Endothelial cell of umbilical vein (primary cell): ENCODE results near the gene LRRN4. TPM values are rescaled to one million over a fixed set of nuclear protein-coding genes. Genes with fewer than 3 reads are reported as not detected.

ENCODE experiments used
- BruUV-seq: library from RNA; stranded (reverse); fragments of 400-500 nt; replicated peaks from 2 replicates; lab custom pipeline; 2021; lab: Mats Ljungman, UMichigan
- CTCF ChIA-PET: fragments of 300-600, 350-600 bp; sonication (Branson Sonifier 250); formaldehyde crosslinking; loops from one replicate; lab custom pipeline; 2021; ENCODE audit warnings: antibody characterized with exemption, inconsistent platforms; lab: Charles Lee
- POLR2A ChIA-PET: fragments of 300-600, 350-600 bp; sonication (Branson Sonifier 250); formaldehyde crosslinking; loops from one replicate; lab custom pipeline; 2021; ENCODE audit warnings: antibody characterized with exemption, inconsistent platforms; lab: Charles Lee
- DNase-seq: peaks from one replicate; pipeline ENCODE4 v3.0.0-alpha.2; 2011; ENCODE audit warnings: low read depth, low spot score
- FAIRE-seq: peaks from 2 replicates; lab custom pipeline; 2011; peaks lifted over from hg19 to GRCh38; lab: Jason Lieb, UNC
- H2AFZ ChIP-seq: 2 replicates; pipeline ENCODE4 v1.6.0; 2012; ENCODE audit warnings: low read depth, low read length, control low read depth, inconsistent platforms
- H3K27ac ChIP-seq: 2 replicates; pipeline ENCODE4 v1.5.1; 2011; ENCODE audit warnings: low read depth, mild to moderate bottlenecking, control low read depth, low read length, moderate library complexity; ENCODE audit not compliant: insufficient read depth
- H3K27me3 ChIP-seq, 2 experiments: 2 replicates each; pipeline versions ENCODE4 v1.6.0 to v1.6.1; 2011; ENCODE audit warnings: low read length in 2 of 2, mixed read lengths in 1 of 2; ENCODE audit not compliant: control insufficient read depth in 2 of 2, insufficient read depth in 2 of 2
- H3K36me3 ChIP-seq, 2 experiments: 2 replicates in 1 of 2; 3 replicates in 1 of 2; pipeline ENCODE4 v1.5.1; 2011; ENCODE audit warnings: low read length in 2 of 2, mild to moderate bottlenecking in 1 of 2, moderate library complexity in 1 of 2; ENCODE audit not compliant: control insufficient read depth in 2 of 2, insufficient read depth in 2 of 2; ENCODE audit errors: extremely low read depth in 1 of 2
- H3K4me1 ChIP-seq: 3 replicates; pipeline ENCODE4 v1.5.1; 2011; ENCODE audit warnings: mild to moderate bottlenecking, low read length; ENCODE audit not compliant: control insufficient read depth, insufficient read depth; ENCODE audit errors: extremely low read depth
- H3K4me2 ChIP-seq: 2 replicates; pipeline ENCODE4 v1.6.1; 2011; ENCODE audit warnings: low read length, control low read depth, mixed read lengths; ENCODE audit not compliant: insufficient read depth
- H3K4me3 ChIP-seq, 3 experiments: fragments of 200-600 bp in 1 of 3; sonication (generic), shearing (Covaris generic) in 1 of 3; replicated peaks in 1 of 3; 2 replicates each; pipeline ENCODE4 v1.5.1; 2011 to 2016; ENCODE audit warnings: control low read depth in 3 of 3, low read length in 3 of 3, mild to moderate bottlenecking in 2 of 3, inconsistent platforms in 1 of 3, low read depth in 1 of 3, moderate library complexity in 1 of 3; ENCODE audit not compliant: insufficient read depth in 1 of 3
- H3K79me2 ChIP-seq: 2 replicates; pipeline ENCODE4 v1.6.0; 2012; ENCODE audit warnings: low read length, inconsistent platforms; ENCODE audit not compliant: control insufficient read depth, insufficient read depth
- H3K9ac ChIP-seq: replicated peaks from 2 replicates; pipeline ENCODE3; 2011; ENCODE audit warnings: low read length, control low read depth; ENCODE audit not compliant: insufficient read depth; ENCODE audit errors: extremely low read depth
- H3K9me1 ChIP-seq: replicated peaks from 3 replicates; pipeline ENCODE4 v1.6.0; 2011; ENCODE audit warnings: mild to moderate bottlenecking, low read length; ENCODE audit not compliant: control insufficient read depth, insufficient read depth; ENCODE audit errors: extremely low read depth
- H3K9me3 ChIP-seq: replicated peaks from 2 replicates; pipeline ENCODE4 v1.5.1; 2012; ENCODE audit warnings: low read length, inconsistent platforms; ENCODE audit not compliant: control insufficient read depth, insufficient read depth
- H4K20me1 ChIP-seq: replicated peaks from 2 replicates; pipeline ENCODE3; 2011; ENCODE audit warnings: mild to moderate bottlenecking, low read length; ENCODE audit not compliant: control insufficient read depth, insufficient read depth; ENCODE audit errors: extremely low read depth
- EZH2 ChIP-seq: IDR thresholded peaks from 2 replicates; pipeline ENCODE4 v1.6.1; 2012; ENCODE audit warnings: borderline replicate concordance, low read depth, mild to moderate bottlenecking, moderate library complexity, low read length, inconsistent platforms; ENCODE audit not compliant: severe bottlenecking
- FOS ChIP-seq: IDR thresholded peaks from 2 replicates; pipeline ENCODE4 v1.6.1; 2011; ENCODE audit warnings: mild to moderate bottlenecking, low read length, moderate library complexity, borderline replicate concordance; ENCODE audit not compliant: insufficient read depth
- GATA2 ChIP-seq: IDR thresholded peaks from 2 replicates; pipeline ENCODE4 v1.7.0; 2011; ENCODE audit warnings: low read depth, mild to moderate bottlenecking, moderate library complexity, mixed read lengths, low read length; ENCODE audit not compliant: insufficient read length, insufficient read depth
- JUN ChIP-seq: IDR thresholded peaks from 2 replicates; pipeline ENCODE4 v1.6.1; 2011; ENCODE audit warnings: borderline replicate concordance, low read depth; ENCODE audit not compliant: insufficient read length, insufficient read depth
- MYC ChIP-seq: IDR thresholded peaks from one replicate; pipeline ENCODE4 v1.6.1; 2011; ENCODE audit warnings: mild to moderate bottlenecking, low read depth, low read length
- POLR2A ChIP-seq: IDR thresholded peaks from 2 replicates; pipeline ENCODE4 v1.6.1; 2012; ENCODE audit warnings: low read depth, mild to moderate bottlenecking, control low read depth, low read length
- POLR2AphosphoS5 ChIP-seq: IDR thresholded peaks from 2 replicates; pipeline ENCODE4 v1.6.1; 2012; ENCODE audit warnings: low read depth, mild to moderate bottlenecking, control low read depth, low read length, moderate library complexity; ENCODE audit not compliant: insufficient read depth
- dilution Hi-C: fragments of 300-500 bp; cut with MboI; formaldehyde crosslinking; loops from one replicate; pipeline ENCODE4 v1.15.0; 2019; ENCODE audit warnings: low sequenced_read_pairs; ENCODE audit not compliant: extremely low pct_ligation_motif_present
- intact Hi-C: fragments of 100-400 bp; cut with micrococcal nuclease; formaldehyde crosslinking; loops from one replicate; pipeline ENCODE4 v1.10.0; 2022
- polyA plus RNA-seq, 4 experiments: library from polyadenylated mRNA; depleted of rRNA in 3 of 4; stranded (reverse) in 3 of 4; unstranded in 1 of 4; fragments of >200 nt; gene quantifications; 2 replicates each; pipeline versions ENCODE4 v1.2.1 to v1.2.3, GENCODE V29; 2011 to 2012; ENCODE audit warnings: missing spikeins in 1 of 4
- total RNA-seq: library from RNA; stranded (reverse); gene quantifications from 2 replicates; pipeline ENCODE4 v1.2.3, GENCODE V29; 2021
- TF ChIP-seq, protein P1 (sequence below): IDR thresholded peaks from 2 replicates; pipeline ENCODE4 v1.6.1; 2011; ENCODE audit not compliant: insufficient read depth, insufficient read length
- TF ChIP-seq, protein P2 (sequence below), 2 donors: IDR thresholded peaks; 1 replicate in 1 of 2; 2 replicates in 1 of 2; pipeline ENCODE4 v1.5.1; 2011; ENCODE audit warnings: low read length in 2 of 2, mild to moderate bottlenecking in 2 of 2, moderate library complexity in 2 of 2, control low read depth in 1 of 2, inconsistent platforms in 1 of 2, low read depth in 1 of 2; ENCODE audit not compliant: insufficient read depth in 1 of 2; ENCODE audit errors: extremely low read depth in 1 of 2

The LRRN4 gene
- total and polyA plus RNA-seq, 2 donors (not counting 3 experiments of a cell fraction or from before 2014, with no cell fraction given): not detected

DNA sequence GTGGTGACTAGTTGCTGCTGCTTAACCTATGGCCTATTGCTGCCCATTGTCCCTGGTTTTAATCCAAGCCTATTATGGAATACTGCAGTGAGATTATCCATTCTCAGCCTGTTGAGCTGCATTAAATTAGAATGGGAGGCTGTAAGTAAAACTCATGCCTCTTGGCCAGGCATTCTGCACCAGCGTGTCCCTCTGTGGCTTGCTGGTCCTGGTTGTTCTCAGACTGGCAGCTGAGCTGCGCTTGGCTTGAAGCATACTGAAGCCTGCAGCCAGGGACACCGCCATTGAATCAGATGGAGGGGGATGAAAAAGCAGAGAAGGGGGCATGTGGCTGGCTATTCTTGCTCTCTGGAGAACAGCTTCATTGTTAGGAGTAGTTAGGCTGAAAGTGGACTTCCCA, 15.6 kb downstream of the LRRN4 start:
- intact Hi-C loops (no loop called here), dilution Hi-C loops (no loop called here)
- H3K27me3 ChIP-seq: no peaks in the 10 kb centered on the region
- peaks cover 15% of the 10 kb centered on the region for H3K4me1 ChIP-seq
- no peak overlapping the region for H2AFZ ChIP-seq
- no peak overlapping the region for H3K4me2 ChIP-seq
- ChIA-PET POLR2A (no interaction called here), CTCF (interaction anchor here (0.9 kb wide), 1 partner anchor 36 kb away, joined by 3 read pairs; no protein-coding TSS in a partner anchor)
- H4K20me1 ChIP-seq: no peaks in the 10 kb centered on the region
- no peak overlapping the region for H3K4me3 ChIP-seq
- no peak for FAIRE-seq
- H3K79me2 ChIP-seq: no peaks in the 10 kb centered on the region
- H3K36me3 ChIP-seq: peaks cover 12 to 26% of the 10 kb centered on the region in 2 experiments
- TF ChIP-seq, protein P1, sequence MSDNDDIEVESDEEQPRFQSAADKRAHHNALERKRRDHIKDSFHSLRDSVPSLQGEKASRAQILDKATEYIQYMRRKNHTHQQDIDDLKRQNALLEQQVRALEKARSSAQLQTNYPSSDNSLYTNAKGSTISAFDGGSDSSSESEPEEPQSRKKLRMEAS: no peak
- DNase-seq: no peak
- H3K9me1 ChIP-seq: no peaks in the 10 kb centered on the region
- H3K9me3 ChIP-seq: no peaks in the 10 kb centered on the region
- BruUV-seq: no TSS peak
- no peak overlapping the region for H3K27ac ChIP-seq
- no peak overlapping the region for H3K9ac ChIP-seq

DNA sequence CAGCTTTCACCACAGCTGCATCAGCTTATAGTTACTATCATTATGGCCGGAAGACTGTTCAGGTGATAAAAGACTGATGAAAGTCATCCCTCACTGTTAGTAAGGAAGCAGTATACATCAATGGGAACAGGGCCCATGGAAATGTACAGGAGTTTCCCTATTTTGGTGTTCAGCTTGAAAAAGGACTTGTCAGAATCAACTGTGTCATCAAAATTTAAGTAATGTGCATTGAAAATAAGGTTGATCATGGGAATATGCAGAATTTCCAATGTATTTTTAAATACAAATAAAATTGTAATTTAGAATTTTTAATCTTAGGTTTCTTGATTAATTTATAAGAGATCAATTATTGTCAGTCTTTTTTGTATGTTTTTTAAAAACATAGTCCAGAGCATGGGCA, 16.8 kb downstream of the LRRN4 start:
- dilution Hi-C loops: no loop called here

More for the DNA sequence above, 16.8 kb downstream of the LRRN4 start:
- Histone ChIP-seq H3K4me1 (peaks cover 15% of the 10 kb centered on the region), H3K79me2 (no peaks in the 10 kb centered on the region), H2AFZ (no peak overlapping the region), H3K9me1 (no peaks in the 10 kb centered on the region), H3K9ac (no peak overlapping the region), H3K27me3 (no peaks in the 10 kb centered on the region), H3K4me3 (no peak overlapping the region), H3K36me3 (peaks cover 12 to 22% of the 10 kb centered on the region in 2 experiments), H3K27ac (no peak overlapping the region), H3K9me3 (no peaks in the 10 kb centered on the region), H4K20me1 (no peaks in the 10 kb centered on the region), H3K4me2 (no peak overlapping the region)
- no TSS peak for BruUV-seq
- ChIA-PET CTCF (no interaction called here), POLR2A (no interaction called here)
- TF ChIP-seq GATA2: no peak
- TF ChIP-seq POLR2AphosphoS5: no peak
- no peak for TF ChIP-seq EZH2
- TF ChIP-seq, protein P2, sequence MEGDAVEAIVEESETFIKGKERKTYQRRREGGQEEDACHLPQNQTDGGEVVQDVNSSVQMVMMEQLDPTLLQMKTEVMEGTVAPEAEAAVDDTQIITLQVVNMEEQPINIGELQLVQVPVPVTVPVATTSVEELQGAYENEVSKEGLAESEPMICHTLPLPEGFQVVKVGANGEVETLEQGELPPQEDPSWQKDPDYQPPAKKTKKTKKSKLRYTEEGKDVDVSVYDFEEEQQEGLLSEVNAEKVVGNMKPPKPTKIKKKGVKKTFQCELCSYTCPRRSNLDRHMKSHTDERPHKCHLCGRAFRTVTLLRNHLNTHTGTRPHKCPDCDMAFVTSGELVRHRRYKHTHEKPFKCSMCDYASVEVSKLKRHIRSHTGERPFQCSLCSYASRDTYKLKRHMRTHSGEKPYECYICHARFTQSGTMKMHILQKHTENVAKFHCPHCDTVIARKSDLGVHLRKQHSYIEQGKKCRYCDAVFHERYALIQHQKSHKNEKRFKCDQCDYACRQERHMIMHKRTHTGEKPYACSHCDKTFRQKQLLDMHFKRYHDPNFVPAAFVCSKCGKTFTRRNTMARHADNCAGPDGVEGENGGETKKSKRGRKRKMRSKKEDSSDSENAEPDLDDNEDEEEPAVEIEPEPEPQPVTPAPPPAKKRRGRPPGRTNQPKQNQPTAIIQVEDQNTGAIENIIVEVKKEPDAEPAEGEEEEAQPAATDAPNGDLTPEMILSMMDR (IDR thresholded peaks at IDR 0.05; ENCODE audit: extremely low read depth in 1 of 2, insufficient read depth in 1 of 2, low read depth in 1 of 2, low read length in 2 of 2): no peak
- no peak for TF ChIP-seq MYC
- TF ChIP-seq POLR2A: no peak
- no peak for TF ChIP-seq JUN
- TF ChIP-seq, protein P1: no peak
- TF ChIP-seq FOS: no peak
- FAIRE-seq (no peak), DNase-seq (no peak)
- intact Hi-C loops: no loop called here
